ENCODE results near the gene HEMK1.

GRCh38 chr3:50521572-50521971, 47.8 kb upstream of the HEMK1 start:
- no peak for TF ChIP-seq CTCF (IDR thresholded peaks at IDR 0.05 in 4 of 5, conservative IDR thresholded peaks at IDR 0.05 in 1 of 5)
- TF ChIP-seq POLR2A (IDR thresholded peaks at IDR 0.05), result no peak

Data from gastrocnemius medialis (tissue), 4 donors.